Stimulated activated CD8-positive, alpha-beta memory T cell treated with anti-CD3 and anti-CD28 coated beads, Interleukin-15, amount 100 ng/mL, for 4 hours (primary cell): ENCODE measurements around the gene ACSM6.

Experiments used
- DNase-seq, 2 donors: peaks; one replicate each; pipeline ENCODE4 v3.0.0-alpha.2; 2020; ENCODE audit warnings: low read depth in 2 of 2

Gene ACSM6

GRCh38 chr10:95273393-95274312, 79.6 kb downstream of the ACSM6 start:
- no peak for DNase-seq

- no peak for DNase-seq
Measured at GRCh38 chr10:95275726-95276366, 81.8 kb downstream of the ACSM6 start.

- DNase-seq: no peak
Measured at GRCh38 chr10:95276367-95277200, 82.5 kb downstream of the ACSM6 start.

GRCh38 chr10:95277201-95277570, 83.1 kb downstream of the ACSM6 start:
- no peak for DNase-seq

GRCh38 chr10:95277614-95278013, 83.6 kb downstream of the ACSM6 start:
- no peak for DNase-seq
